Activated CD8-positive, alpha-beta memory T cell treated with anti-CD3 and anti-CD28 coated beads for 1 hour (primary cell): Measurements from ENCODE around the gene OTP.
A peak's percentile ranks its signal among the peaks of the same experiment; 100 is the strongest.

Source experiments
- DNase-seq, 2 donors: peaks; one replicate each; pipeline ENCODE4 v3.0.0-alpha.2; 2020; ENCODE audit warnings: low read depth in 1 of 2; ENCODE audit errors: extremely low read depth in 1 of 2

The OTP gene

GRCh38 chr5:77637998-77638762 is at the start of gene OTP:
TSS of gene OTP (minus strand) at chr5:77638713. CDS start at chr5:77638549, 164 bp downstream.
- DNase-seq, result no peak

- DNase-seq, result no peak
Observed at GRCh38 chr5:77683171-77683732, 44.7 kb upstream of the OTP start.

- no peak for DNase-seq
Observed at GRCh38 chr5:77670526-77670925, 32.0 kb upstream of the OTP start.

- no peak for DNase-seq
Observed at GRCh38 chr5:77669677-77670076, 31.2 kb upstream of the OTP start.

GRCh38 chr5:77663090-77663863 is 24.8 kb upstream of the OTP start:
- DNase-seq, result no peak

- DNase-seq, result no peak
Observed at GRCh38 chr5:77662635-77663034, 24.1 kb upstream of the OTP start.

GRCh38 chr5:77658662-77659061 is 20.1 kb upstream of the OTP start:
- no peak for DNase-seq

GRCh38 chr5:77651343-77651742 is 12.8 kb upstream of the OTP start:
- DNase-seq, result no peak

- DNase-seq, result no peak
Observed at GRCh38 chr5:77650686-77651085, 12.2 kb upstream of the OTP start.

GRCh38 chr5:77649776-77650175 is 11.3 kb upstream of the OTP start:
- DNase-seq, result no peak

- DNase-seq, result no peak
Observed at GRCh38 chr5:77645995-77646639, 7.6 kb upstream of the OTP start.

GRCh38 chr5:77645158-77645994 is 6.9 kb upstream of the OTP start:
- peak in 1 of 2 donors; percentile 22 for DNase-seq

- no peak for DNase-seq
Observed at GRCh38 chr5:77644371-77645157, 6.1 kb upstream of the OTP start.

GRCh38 chr5:77643654-77644370 is 5.3 kb upstream of the OTP start:
- no peak for DNase-seq

- no peak for DNase-seq
Observed at GRCh38 chr5:77642738-77643653, 4.5 kb upstream of the OTP start.

GRCh38 chr5:77641963-77642737 is 3.6 kb upstream of the OTP start:
- no peak for DNase-seq

- no peak for DNase-seq
Observed at GRCh38 chr5:77641397-77641943, 3.0 kb upstream of the OTP start.
